Kasumi-1 (cell line): ENCODE results near the gene HUNK.
"Not testable (repeated sequence)": the region's sequence is repeated elsewhere in the genome, so short reads cannot be mapped to it uniquely, and the experiment has no call there.

ENCODE experiments used
- DNase-seq, 2 experiments: peaks; one replicate each; lab custom pipeline; 2025; lab: John Stamatoyannopoulos, UW

Gene HUNK

DNA sequence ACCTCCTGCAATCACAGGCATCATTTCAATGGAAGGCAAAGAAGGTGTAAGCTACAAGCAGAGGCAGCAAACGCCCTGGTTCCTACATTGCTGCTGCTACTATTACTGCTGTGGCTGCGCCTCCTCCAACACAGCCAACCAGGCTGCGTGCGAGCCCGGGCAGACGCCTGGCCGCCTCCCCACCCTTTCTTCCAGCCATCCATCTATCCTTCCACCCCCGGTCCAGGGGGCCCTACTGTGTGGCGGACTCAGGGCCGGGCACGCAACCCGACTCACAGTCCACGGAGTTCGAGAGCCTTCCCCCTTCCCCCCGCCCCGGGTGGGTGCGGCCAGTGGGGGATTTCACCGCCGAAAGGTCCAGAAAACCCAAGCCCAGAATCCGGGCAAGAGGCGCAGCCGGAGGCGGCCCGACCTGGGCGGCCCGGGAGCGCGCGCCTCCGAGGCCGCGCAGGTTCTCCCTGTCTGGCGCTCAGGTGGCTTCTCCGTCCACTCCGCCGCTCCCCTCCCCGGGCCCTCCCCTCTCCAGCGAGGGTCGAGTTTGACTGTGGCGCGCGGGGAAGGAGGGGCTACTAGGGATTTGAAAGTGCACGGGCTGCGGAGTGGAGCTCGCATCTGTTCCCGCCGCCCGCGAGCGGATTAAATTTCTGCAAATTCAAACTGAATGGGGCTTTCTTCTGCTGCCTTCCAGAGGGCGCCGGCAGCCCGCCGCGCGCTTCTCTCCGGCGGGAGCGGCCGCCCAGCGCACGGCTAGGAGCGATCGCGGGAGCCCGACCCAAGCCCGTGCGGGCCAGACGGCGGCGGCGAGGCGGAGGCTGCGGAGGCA, at the start of gene HUNK:
TSS of gene HUNK (plus strand) at position 569 of the 823 bp plus-strand sequence. CDS start 655 bp downstream, outside the sequence.
- DNase-seq: peak; percentile 3 to 31

DNA sequence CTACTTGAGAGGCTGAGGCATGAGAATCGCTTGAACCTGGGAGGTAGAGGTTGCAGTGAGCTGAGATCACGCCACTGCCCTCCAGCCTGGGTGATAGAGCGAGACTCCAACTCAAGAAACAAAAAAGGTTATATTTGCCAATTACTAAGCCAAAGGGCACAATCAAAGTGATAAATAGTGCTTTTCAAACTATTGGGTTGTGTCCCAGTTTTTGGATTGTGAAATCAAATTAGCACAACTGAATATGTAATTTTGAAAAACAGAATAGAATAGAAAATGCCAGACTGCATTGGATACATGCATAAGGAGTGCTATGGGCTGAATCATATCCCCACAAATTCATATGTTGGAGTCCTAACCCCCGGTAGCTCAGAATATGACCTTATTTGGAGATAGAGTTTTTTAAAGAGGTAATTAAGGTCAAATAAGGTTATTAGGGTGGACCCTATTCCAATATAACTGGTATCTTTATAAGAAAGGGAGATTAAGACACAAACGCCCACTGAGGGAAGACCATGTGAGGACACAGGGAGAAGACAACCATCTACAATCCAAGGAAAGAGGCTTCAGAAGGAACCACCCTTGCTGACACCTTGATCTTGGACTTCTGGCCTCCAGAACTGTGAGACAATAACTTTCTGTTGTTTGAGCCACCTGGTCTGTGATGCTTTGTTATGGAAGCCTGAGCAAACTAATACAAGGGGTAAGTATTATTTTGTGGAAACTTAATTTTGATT, 42.9 kb upstream of the HUNK start:
- no peak for DNase-seq

DNA sequence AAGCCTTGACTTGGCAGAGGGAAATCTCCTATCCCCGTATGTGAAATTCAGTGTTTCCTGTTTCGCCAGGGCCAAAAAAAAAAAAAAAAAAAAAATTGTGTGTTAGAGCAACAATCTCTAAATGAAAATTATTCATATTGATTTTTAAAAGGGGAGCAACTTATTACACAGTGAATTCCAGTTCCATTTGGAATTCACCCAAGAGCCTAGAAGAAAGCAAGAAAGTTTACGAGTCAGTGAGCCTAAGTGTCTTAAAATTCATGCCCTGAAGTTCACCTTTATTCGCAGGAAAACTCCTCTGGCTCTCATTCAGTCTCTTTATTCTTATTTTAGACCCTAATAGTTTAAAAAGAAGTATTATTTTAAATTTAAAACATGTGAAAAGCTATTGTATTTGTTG, 42.1 kb upstream of the HUNK start:
- DNase-seq: no peak

DNA sequence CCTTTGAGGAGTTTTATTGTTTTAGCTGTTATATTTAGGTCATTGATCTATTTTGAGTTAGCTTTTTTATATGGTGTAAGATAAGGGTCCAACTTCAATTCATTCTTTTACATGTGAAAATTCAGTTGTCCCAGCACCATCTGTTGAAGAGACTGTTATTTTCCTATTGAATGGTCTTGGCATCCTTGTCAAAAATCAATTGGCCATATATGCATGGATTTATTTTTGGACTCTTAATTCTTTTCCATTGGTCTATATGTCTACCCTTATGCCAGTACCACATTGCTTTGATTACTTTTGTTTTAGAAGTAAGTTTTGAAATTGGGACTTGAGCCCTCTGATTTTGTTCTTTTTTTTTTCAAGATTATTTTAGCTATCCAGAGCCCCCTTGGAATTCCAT, 35.8 kb upstream of the HUNK start:
- no peak for DNase-seq

DNA sequence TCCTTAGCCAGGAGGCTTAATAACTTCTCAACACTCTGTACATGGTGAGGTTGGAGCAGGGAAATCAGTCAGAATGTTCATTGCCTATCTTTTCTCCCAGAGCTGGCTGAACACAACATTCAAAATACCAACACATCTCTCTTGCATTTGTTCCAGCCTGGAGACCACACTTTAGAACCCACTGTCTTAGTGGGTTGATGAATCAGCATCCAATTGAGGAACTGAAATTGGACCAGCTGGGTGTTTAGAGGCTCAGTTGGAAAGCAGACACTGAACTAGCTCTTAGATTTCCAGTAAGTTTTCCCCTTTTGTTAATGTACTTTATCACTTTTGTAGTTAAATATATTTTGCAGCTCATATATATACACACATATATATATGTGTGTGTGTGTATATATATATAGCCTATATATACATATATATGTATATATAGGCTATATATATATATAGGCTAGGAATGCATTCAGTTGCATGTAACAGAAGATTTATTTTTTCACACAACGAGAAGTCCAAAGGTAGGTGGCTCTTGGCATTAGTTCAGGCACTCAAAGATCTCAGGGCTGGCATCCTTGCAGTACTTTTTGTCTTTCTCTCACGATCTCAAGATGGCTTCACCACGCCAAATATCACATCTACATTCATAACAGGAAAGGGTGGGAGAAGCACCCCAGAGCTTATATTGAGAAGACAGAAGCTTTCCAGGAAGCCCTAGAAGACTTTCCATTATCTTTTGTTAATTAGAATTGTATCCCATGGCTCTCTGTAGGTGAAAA, 35.0 kb upstream of the HUNK start:
- DNase-seq: peak; percentile 3 to 4

DNA sequence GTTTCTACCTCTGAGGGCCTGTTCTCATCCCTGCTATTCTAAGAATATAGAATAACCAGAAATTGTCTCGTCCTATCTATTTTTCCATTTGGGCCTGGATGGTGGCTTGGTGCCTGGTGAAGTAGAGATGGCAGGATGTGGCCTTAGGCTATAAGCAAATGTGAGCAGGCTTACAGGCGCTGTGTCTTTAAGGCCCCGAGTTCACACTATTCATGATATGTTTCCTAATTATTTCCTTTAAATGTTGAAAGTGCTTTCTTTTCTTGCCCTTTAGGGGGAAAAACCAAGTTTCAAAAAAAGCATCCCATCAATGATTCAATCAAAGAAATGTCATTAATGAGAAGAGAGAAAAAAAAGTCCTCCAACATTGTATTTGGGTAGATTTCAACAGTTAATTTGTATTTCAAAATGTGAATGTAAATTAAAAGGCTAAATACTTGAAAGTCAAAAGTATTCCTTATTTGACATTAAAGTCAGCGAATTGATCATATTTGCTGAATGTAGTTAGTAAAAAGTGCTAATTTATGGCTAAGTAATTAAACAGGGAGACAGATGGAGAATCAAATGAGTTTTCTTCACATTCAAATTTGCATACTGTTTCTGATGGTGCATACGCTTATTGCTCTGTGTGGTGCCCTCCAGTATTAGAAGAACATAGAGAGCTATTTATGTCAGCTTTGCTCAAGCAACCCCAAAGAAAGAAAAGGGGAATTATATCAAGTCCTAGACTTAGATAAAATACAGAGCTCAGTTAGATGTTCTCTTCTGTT, 34.0 kb upstream of the HUNK start:
- no peak for DNase-seq

DNA sequence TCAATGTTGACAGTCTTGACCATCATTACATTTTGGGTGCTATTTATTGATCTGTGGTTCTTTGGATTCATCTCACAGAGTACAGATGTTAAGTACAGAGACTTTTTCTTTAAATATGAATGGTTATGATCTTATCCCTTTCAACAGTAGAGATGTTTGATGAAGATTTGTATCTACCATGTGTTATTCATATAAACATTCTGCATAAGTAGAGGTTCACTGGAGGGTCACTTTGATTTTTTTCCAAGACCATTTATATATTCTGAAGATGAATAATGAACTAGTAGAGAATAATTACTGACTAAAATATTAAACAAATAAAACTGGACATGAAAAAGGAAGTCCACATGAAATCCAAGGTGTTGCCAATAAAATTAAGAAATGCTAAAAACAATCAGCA, 28.6 kb upstream of the HUNK start:
- no peak for DNase-seq

DNA sequence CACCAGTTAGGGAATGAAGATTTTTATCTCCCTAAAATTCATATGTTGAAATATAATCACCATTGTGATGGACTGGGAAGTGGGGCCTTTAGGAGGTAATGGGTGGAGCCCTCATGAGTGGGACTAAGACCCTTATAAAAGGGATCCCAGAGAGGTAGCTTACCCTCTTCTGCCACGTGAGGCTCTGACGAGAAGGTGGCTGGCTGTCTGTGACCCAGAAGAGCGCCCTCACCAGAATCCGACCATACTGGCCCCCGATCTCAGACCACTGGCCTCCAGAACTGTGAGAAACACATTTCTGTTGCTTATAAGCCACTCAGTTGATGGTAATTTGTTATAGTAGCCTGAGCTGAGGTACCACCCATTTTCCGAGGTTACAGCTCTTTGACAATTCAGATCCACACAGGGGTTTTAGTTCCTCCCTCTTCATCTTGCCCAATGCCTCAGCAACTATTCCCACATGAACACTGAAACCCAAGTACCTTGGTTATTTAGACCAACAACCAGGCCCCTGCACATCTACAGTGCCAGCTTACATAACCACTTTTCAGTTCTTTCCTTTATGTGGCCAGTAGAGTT, 27.6 kb upstream of the HUNK start:
- no peak for DNase-seq

DNA sequence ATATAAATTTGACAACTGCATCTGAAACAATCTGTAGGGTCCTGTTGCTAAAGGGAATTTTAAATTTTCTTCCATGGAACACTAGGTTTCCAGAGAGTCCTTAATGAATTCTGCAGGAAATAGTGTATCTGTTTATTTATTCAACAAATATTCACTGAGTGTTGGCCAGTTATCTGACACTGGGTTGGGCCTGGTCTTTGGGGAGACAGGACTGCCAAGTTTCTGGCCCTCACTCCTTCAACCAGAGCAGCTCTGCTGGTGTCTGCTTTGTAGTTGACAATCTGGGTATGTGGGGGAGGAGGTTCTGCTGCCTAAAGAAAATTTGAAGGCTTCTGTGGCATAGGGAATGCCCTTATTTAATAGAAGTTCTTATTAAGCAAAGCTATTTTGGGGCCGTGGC, 26.1 kb upstream of the HUNK start:
- no peak for DNase-seq

DNA sequence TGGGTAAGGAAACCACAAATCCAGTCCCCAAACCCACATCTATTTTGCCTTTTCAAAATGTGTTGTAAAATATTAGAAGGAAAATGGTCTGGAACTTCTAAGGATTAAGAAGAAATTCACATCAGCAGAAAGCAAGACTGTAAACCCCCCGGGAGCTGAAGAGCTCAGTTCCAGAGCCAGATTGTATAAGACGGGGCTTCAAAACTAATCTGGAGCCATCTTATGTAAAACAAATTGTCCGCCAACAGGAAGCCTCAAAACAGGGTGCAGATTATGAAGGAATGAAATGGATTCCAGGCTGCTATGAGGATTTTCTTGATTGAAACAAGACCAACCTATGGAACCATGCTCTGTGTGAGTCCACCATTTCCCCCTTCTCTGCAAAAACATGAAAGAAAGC, 25.1 kb upstream of the HUNK start:
- no peak for DNase-seq

DNA sequence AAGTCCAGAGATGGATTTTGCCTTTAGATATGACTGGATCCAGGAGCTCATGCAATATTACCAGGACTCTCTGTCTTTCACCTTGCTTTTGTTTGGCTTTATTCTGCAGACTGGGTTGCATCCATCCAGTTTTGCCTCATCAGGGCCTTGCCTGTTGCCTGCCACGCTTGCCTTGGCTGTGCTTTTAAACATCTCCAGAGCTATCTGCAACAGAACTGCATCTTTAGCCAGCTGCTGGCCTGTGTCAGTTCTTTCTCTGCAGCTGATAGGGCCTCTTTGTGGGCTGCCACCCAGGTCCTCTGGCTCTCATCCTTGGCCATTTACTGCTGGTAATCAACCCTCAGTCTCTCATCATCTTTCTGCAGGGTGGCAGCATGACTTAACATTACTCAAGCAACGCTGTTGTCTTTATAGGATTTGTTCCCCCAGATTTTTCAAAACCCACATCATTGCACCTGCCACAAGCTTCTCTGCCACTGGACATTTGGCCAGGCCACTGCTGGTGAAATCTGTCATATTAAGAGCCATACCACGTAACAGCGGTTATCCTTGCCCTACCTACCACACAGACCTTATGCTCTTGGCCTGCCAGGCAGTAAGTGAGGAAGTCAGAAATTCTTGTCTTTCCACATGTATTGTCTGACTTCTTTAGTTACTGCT, 24.4 kb upstream of the HUNK start:
- DNase-seq: no peak

DNA sequence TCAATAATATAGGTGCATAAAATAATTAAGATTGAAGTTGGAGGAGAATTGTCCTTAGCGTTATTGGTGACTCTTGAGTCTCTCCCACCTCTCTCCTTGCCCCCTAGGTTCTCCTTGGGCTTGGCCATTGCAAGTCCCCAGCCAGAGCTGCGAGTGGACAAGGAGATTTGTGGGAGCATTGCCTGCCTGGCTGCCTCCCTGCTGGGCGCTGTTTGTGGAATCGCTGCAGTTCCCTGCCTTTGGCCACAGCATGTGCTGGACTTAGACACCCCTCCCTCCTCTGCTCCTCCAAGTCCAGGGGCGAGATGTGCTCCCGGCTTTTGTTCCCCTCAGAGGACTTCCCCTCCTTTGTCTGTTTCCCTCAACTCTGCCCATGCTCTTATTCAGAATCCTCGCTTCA, 21.9 kb upstream of the HUNK start:
- no peak for DNase-seq

DNA sequence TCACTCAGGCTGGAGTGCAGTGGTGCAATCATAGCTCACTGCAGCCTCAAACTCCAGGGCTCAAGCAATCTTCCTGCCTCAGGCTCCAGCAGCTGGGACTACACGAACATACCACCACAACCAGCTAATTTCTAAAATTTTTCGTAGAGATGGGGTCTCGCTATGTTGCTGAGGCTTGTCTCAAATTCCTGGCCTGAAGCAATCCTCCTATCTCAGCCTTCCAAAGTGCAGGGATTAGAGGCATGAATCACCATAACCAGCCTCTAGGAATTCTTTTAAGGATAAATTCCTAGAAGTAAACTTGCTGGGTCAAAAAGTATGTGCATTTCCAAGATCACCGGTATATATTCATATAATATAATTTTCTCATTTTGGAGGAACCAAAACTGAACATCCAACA, 17.6 kb upstream of the HUNK start:
- no peak for DNase-seq

DNA sequence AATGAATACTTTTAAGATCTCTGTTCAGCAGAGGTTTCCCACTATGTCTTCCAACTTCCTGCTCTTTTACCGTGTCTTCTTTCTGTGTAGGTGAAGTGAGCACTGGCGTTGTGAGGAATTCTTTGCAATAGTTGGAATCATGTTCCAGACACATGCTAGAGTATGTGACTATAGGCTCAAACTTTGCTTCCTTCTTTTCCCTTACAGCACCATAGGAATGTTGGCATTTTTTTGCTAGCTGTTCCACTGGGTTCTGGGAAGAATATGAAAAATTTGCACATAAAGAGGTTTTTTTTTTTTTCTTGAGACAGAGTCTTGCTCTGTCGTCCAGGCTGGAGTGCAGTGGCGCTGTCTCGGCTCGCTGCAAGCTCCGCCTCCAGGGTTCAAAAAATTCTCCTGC, 15.7 kb upstream of the HUNK start:
- DNase-seq: no peak

DNA sequence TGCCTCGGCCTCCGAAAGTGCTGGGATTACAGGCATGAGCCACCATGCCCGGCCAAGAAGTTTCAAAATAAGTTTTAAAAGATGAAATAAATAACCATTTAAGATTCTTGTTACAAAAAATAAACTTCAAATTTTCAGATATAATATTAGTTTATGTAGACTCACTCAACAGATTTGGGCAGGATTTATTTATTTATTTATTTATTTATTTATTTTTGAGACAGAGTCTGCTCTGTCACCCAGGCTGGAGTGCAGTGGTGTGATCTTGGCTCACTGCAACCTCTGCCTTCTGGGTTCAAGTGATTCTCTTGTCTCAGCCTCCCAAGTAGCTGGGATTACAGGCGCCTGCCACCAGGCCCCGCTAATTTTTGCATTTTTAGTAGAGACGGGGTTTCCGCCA, 15.2 kb upstream of the HUNK start:
- not testable (repeated sequence) for DNase-seq

DNA sequence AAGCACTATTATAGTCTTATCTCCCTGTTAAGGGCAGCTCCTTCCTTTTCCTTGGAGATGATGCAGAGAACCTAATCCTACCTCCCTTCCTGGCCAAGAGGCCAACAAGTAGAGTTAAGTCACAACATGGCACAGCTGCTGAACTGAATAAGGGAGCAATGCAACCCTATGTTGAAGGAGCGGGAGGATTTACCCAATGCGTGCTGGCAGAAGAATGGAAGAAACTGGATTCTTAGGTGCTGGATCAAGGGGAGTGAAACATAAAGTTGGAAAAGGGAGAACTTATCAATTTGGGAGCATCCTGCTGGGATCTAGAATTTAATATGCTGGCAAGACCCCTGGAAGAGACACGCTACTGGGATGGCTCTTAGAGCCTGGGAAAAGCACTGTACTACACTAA, 12.0 kb upstream of the HUNK start:
- DNase-seq: no peak

DNA sequence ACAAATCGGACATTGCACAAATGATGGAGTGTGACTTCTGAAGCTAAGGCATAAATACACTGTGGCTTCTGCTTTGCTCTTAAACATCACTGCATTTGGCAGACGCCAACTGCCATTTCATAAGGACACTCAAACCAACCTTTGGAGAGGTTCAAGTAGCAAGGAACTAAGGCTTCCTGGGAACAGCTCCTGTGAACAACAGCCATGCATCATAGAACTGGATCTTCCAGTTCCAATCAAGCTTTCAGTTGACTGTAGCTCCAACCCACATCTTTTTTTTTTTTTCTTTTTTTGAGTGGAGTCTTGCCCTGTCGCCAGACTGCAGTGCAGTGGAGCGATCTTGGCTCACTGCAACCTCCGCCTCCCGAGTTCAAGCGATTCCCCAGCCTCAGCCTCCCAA, 10.7 kb upstream of the HUNK start:
- DNase-seq: no peak

DNA sequence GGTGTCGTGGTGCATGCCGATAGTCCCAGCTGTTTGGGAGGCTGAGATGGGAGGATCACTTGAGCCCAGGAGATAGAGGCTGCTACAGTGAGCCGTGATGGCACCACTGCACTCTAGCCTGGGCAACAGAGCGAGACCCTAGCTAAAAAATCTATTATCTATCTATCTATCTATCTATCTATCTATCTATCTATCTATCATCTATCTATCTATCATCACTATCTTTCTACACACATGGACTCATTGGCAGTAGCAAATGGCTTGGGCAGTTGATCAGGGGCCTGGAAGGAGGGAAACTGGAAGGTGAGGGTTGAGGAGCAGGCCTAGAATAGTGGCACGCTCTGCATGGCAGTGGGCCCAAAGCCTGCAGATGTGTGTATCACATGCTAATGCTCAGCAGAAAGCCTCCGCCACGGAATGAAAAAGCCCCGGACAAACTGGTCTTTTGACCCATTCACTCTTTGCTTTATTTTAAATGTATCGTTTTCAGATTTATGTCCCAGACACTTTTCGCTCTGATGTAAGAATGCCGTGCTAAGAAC, 7.3 kb upstream of the HUNK start:
- DNase-seq: no peak

DNA sequence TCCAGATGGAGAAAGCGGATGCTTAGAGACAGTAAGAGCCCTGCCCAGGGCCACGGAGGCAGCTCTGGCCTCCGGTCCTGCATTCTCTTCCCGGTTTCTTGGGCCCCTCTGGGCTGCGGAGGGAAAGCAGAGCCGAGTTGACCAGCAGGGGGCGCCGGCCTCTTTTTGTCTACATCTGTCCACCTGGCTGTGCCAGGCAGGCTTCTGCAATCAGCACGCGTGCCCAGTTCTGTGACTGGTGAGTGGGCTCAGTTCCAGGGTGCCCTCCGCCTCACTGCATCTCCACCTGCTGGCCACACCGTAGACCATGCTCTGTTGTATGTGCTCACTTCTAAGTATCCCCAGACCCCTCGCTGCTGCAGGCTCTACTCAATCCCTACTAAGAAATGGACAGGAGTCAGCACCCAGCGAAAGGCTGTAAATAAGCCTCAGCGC, 6.7 kb upstream of the HUNK start:
- peak; percentile 39 to 49 for DNase-seq

DNA sequence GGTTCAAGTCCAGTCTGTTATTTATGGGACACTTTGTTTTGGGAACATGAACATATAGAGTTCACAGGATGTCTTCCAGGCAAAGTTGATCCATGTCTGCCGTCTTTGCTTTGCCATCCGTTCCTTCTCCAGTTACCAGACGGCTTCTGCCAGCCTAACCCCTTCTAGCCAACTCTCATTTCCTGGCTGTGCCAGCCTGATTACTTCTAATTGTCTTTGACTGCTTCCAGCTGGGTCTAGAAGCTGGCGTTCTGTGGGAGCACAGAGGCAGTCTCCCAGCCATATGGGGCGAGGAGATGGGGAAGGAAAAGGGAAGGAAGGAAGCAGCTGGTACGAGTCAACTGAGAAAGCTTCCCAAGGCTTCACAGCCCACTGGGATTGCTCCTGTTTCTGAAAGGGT, 3.1 kb upstream of the HUNK start:
- DNase-seq: no peak
